Measurements from ENCODE around the gene COQ9.

The COQ9 gene

DNA sequence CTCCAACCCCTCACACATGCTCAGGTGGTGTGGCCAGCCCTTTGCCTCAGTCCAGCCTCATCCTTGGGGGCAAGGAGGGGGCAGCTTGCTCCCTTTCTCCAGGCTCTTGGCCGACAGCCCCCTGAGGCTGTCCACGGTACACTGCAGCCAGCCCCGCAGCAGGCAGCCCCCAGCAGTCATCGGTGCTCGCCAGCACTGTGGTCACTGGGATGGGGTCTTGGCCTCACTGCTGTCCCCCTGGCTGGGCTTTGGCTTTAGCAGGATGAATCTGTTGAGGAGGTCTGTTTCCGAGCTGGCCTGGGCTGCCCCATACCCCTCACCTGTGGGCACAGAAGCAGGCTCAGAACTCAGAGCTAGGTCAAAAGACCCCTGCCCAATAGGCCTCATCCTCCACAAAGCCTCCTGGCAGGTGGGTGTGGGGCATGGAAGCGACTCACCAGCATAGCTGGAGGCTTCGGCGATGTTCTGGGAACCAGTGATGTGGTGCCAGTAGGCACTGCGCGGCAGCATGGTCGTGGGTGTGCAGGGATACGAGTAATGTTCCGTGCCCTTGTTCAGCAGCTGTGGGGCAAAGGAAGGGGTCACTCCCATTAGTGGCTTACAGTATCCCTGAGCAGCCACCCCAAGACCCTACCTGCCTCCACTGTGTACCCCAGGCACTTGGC, 26.0 kb downstream of the COQ9 start:
- no peak for DNase-seq

GRCh38 chr16:57473906-57474305, 26.6 kb downstream of the COQ9 start:
- DNase-seq, result no peak

DNA sequence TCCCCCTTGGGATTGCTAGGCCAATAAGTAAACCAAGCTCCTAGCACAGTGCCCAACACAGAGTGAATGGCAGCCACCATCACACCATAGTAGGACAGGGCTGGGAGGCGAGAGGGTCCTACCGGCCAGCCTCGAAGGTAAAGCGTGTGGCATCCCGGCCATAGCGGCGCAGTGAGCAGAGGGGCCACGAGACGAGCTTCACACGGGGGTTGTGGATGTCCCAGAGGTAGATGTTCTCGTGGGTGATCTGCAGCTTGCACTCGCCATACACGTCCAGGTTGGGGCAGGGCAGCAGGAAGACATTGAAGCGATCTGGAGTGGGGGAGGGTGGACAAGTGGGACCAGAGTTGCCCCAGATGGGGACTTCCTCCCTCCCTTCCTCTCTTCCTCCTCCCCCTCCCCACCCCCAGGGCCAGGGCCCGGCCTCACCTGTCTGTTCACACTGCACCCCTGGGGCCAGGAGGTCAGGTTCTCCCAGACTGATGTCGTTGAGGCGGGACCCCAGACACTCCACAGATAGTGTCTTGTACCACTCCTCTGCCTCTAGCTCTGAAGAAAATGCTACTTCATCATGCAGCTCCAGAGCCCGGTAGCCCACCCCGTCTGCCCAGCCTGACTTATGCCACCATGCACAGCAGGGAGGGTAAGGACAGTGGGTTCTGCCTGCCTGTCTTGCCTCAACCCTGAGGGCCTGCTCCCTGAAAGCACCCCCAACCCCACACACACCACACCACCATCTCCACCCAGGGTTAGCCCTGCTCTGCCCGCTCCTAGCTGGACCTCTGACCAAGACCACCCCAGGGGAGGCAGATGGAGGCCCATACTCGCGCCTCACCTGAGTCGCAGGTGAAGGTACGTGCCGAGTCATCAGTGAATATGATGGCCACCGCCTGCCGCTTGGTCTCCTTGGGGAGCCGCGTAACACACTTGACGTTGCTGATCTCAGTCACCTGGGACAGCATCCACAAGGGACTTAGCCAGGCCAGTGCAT, 27.7 kb downstream of the COQ9 start:
- DNase-seq, result no peak

GRCh38 chr16:57475711-57476339, 28.5 kb downstream of the COQ9 start:
- DNase-seq, result no peak

GRCh38 chr16:57476546-57477410, 29.5 kb downstream of the COQ9 start:
- DNase-seq, result no peak

GRCh38 chr16:57477531-57478202, 30.4 kb downstream of the COQ9 start:
- DNase-seq, result no peak

GRCh38 chr16:57478396-57479204, 31.3 kb downstream of the COQ9 start:
- no peak for DNase-seq

DNA sequence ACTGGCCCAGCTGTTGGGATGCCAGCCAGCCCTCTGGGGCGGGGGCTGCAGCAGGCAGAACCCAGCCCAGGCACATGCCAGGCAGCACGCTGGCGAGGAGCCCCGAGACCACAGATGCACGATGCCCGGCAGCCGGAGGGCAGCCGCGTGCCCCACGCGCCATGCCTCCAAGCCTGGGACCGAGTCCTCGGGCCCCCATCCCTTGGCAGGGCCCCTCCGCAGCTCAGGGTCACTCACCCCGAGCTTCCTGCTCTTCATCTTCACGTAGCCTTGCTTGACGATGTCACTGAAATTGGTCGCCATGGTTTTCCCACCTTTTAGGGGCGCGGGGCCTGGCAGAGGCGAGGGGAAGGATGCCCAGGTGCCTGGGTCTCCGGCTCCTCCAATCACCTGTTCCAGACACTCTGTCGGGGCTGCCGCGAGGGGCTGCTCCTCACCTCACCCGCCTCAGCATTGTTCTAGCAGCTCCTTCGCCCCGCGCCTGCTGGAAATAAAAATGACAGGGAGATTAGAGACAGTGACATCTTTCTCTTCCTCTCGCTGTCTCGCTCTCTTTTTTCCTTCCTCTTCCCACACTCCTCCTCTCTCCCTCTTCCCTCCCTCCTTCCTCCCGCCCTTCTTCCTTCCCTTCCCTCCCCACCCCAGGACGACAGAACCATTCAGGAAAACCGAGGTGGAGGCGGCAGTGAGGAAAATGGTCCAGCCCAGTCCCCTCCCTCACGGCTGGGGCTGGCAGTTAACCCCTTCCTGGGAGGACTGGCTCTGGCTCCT, 32.1 kb downstream of the COQ9 start:
- no peak for DNase-seq

- DNase-seq, result no peak
These were observed 32.9 kb downstream of the COQ9 start for GRCh38 chr16:57479976-57480753.

DNA sequence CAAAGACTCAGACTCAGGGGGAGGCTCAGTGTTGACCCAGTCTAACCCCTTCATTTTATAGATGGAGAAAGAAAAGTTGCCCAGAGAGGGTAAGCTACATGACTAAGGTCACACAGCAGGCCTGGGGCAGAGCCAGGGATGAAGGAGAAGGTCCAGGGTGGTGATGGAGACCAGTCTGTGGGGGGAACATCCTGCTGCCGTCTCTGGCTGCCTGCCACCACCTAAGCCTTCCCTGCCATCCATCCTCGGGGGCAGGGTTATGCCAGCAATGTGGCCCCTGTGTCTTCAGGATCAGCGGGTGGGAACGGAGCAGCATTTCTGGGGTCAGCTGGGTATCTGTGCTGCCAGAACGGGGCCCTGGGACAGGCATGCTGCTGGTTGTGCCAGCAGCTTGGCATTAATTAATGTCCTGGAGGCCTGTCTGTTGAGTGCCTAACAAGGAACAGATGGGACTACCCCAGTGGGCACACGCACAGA, 33.5 kb downstream of the COQ9 start:
- no peak for DNase-seq

DNA sequence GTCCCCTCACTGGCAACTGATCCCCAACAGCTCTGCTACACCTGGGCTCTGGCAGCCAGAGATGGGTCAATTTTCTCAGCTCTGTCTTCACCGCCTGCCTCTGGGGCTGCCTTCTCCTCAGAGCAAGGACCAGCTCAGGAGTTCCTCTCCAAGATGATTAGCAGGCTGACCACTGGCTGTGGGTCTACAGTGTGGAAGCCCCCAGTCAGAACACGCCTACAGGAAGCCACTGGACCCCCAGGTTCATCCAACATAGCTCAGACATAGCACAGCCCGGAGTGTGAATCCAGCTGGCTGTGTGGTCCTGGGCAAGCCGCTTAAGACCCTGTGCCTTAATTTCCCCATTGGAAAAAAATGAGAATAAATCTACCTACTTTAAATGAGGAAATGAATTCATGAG, 34.1 kb downstream of the COQ9 start:
- DNase-seq, result no peak

- DNase-seq, result no peak
These were observed 35.7 kb downstream of the COQ9 start for GRCh38 chr16:57482845-57483545.

GRCh38 chr16:57483725-57484514, 36.6 kb downstream of the COQ9 start:
- DNase-seq, result no peak

DNA sequence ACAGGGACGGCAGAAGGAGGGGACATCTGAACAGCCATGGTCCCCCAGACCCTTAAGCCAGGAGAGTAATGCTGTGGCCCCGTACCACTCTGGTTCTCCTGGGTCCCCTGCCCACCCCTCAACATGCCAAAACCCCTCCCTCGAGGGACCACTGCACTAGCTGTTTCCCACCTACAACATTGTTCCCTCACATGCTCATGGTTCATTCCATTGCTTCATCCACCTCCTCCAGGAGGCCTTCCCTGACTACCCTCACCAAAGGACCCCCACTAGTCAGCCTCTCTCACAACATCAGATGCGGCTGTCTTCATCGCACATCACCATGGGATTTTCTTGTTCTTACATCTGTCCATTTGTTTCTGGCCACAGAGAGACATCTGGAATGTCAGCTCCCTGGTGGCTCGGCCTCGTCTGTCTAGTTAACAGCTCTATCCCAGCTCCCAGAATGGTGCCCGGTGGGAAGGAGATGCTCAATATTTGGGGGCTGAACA, 37.3 kb downstream of the COQ9 start:
- no peak for DNase-seq

- no peak for DNase-seq
These were observed 38.0 kb downstream of the COQ9 start for GRCh38 chr16:57485091-57485915.

Measured in NCI-H524 treated with DMSO at 0.1 percent for 48 hours (cell line).